Measurements from ENCODE around the gene RAD51B.

- TF ChIP-seq CTCF (IDR thresholded peaks at IDR 0.05) = no peak
- no peak for TF ChIP-seq POLR2AphosphoS5 (IDR thresholded peaks at IDR 0.05)
Observed at GRCh38 chr14:68238551-68238950, 419.0 kb downstream of the RAD51B start.
